ENCODE measurements around the gene NACA.

DNA sequence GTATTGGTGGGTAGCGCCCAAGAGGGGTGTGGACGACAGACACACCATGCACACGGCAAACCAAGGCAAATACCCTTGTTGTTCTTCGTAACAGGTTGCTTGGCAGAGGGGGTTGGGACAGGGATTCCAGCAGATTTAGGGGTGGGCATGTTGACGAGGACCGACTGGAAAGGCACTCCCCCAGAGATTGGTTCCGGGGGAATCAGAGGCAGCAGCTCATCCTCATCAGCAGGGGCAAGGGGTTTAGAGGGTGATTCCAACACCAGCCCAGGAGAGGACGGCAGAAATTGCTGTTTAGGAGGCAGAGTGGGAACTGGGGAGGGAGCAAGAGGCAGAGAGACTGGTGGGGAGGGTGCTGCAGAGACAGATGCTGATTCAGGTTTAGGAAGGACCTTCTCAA lies 9.3 kb downstream of the NACA start:
- TF ChIP-seq, protein P1, sequence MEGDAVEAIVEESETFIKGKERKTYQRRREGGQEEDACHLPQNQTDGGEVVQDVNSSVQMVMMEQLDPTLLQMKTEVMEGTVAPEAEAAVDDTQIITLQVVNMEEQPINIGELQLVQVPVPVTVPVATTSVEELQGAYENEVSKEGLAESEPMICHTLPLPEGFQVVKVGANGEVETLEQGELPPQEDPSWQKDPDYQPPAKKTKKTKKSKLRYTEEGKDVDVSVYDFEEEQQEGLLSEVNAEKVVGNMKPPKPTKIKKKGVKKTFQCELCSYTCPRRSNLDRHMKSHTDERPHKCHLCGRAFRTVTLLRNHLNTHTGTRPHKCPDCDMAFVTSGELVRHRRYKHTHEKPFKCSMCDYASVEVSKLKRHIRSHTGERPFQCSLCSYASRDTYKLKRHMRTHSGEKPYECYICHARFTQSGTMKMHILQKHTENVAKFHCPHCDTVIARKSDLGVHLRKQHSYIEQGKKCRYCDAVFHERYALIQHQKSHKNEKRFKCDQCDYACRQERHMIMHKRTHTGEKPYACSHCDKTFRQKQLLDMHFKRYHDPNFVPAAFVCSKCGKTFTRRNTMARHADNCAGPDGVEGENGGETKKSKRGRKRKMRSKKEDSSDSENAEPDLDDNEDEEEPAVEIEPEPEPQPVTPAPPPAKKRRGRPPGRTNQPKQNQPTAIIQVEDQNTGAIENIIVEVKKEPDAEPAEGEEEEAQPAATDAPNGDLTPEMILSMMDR (IDR thresholded peaks at IDR 0.05 in 2 of 3, conservative IDR thresholded peaks at IDR 0.05 in 1 of 3; ENCODE audit: borderline replicate concordance in 1 of 3, insufficient read depth in 1 of 3, low read depth in 2 of 3, low read length in 2 of 3), result no peak
- TF ChIP-seq CEBPB (IDR thresholded peaks at IDR 0.05; ENCODE audit: low read depth) (no peak), POLR2A (IDR thresholded peaks at IDR 0.05; ENCODE audit: borderline replicate concordance, extremely low read depth, insufficient read depth, insufficient read length) (no peak), EGR1 (IDR thresholded peaks at IDR 0.05; ENCODE audit: low read depth) (no peak), EZH2 (IDR thresholded peaks at IDR 0.05) (no peak), YY1 (IDR thresholded peaks at IDR 0.05; ENCODE audit: extremely low read depth, insufficient replicate concordance, low read depth, low read length) (no peak), ZNF274 (IDR thresholded peaks at IDR 0.05; ENCODE audit: low read depth, low read length) (no peak), SIN3A (IDR thresholded peaks at IDR 0.05; ENCODE audit: low read depth) (no peak), SP1 (IDR thresholded peaks at IDR 0.05; ENCODE audit: low read depth) (no peak), ELF1 (IDR thresholded peaks at IDR 0.05; ENCODE audit: borderline replicate concordance, low read depth) (no peak)
- TF ChIP-seq, protein P2, sequence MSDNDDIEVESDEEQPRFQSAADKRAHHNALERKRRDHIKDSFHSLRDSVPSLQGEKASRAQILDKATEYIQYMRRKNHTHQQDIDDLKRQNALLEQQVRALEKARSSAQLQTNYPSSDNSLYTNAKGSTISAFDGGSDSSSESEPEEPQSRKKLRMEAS (IDR thresholded peaks at IDR 0.05), result no peak
- TF ChIP-seq, protein P3, sequence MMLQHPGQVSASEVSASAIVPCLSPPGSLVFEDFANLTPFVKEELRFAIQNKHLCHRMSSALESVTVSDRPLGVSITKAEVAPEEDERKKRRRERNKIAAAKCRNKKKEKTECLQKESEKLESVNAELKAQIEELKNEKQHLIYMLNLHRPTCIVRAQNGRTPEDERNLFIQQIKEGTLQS (IDR thresholded peaks at IDR 0.05), result no peak
- TF ChIP-seq, protein P4, sequence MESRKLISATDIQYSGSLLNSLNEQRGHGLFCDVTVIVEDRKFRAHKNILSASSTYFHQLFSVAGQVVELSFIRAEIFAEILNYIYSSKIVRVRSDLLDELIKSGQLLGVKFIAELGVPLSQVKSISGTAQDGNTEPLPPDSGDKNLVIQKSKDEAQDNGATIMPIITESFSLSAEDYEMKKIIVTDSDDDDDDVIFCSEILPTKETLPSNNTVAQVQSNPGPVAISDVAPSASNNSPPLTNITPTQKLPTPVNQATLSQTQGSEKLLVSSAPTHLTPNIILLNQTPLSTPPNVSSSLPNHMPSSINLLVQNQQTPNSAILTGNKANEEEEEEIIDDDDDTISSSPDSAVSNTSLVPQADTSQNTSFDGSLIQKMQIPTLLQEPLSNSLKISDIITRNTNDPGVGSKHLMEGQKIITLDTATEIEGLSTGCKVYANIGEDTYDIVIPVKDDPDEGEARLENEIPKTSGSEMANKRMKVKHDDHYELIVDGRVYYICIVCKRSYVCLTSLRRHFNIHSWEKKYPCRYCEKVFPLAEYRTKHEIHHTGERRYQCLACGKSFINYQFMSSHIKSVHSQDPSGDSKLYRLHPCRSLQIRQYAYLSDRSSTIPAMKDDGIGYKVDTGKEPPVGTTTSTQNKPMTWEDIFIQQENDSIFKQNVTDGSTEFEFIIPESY (IDR thresholded peaks at IDR 0.05; ENCODE audit: extremely low read depth, insufficient replicate concordance, low read length), result no peak

Measured in HCT116 (cell line).